Measurements from ENCODE around the gene KIAA1671. TPM values are rescaled to one million over a fixed set of nuclear protein-coding genes. Genes with fewer than 3 reads are reported as not detected.

KIAA1671 gene
- total RNA-seq, 1 donor from 2014 or later = 46.7 TPM

GRCh38 chr22:25113316-25113721, 160.8 kb downstream of the KIAA1671 start:
- H3K27me3 ChIP-seq = no peaks in the 10 kb centered on the region
- intact Hi-C loops (cut with DNase I) = no loop called here
- H3K4me3 ChIP-seq = peak overlapping the region; percentile 59
- H3K4me1 ChIP-seq = peaks cover 18% of the 10 kb centered on the region
- no peaks in the 10 kb centered on the region for H3K36me3 ChIP-seq
- DNase-seq = peak; percentile 79
- no peaks in the 10 kb centered on the region for H3K9me3 ChIP-seq
- H3K27ac ChIP-seq = peak overlapping the region; percentile 88
- no peak for TF ChIP-seq CTCF (IDR thresholded peaks at IDR 0.05)
- ATAC-seq = peak; percentile 48

GRCh38 chr22:25114369-25115362, 162.2 kb downstream of the KIAA1671 start:
- Histone ChIP-seq H3K27ac (peak overlapping the region; percentile 88), H3K36me3 (no peaks in the 10 kb centered on the region), H3K27me3 (no peaks in the 10 kb centered on the region), H3K4me1 (peaks cover 25% of the 10 kb centered on the region), H3K4me3 (peak overlapping the region; percentile 59), H3K9me3 (no peaks in the 10 kb centered on the region)
- intact Hi-C loops (cut with DNase I) = no loop called here
- DNase-seq = no peak
- no peak for ATAC-seq
- no peak for TF ChIP-seq CTCF (IDR thresholded peaks at IDR 0.05)

- no peak overlapping the region for H3K4me3 ChIP-seq
- no peaks in the 10 kb centered on the region for H3K27me3 ChIP-seq
- peak overlapping the region; percentile 73 for H3K27ac ChIP-seq
- DNase-seq = no peak
- peak; percentile 11 for ATAC-seq
- peaks cover 27% of the 10 kb centered on the region for H3K4me1 ChIP-seq
- no peaks in the 10 kb centered on the region for H3K36me3 ChIP-seq
- H3K9me3 ChIP-seq = no peaks in the 10 kb centered on the region
- TF ChIP-seq CTCF (IDR thresholded peaks at IDR 0.05) = no peak
- intact Hi-C loops (cut with DNase I) = no loop called here
Observed at GRCh38 chr22:25119609-25120008, 167.1 kb downstream of the KIAA1671 start.

GRCh38 chr22:25120093-25120561, 167.6 kb downstream of the KIAA1671 start:
- Histone ChIP-seq H3K9me3 (no peaks in the 10 kb centered on the region), H3K27me3 (no peaks in the 10 kb centered on the region), H3K27ac (peak overlapping the region; percentile 73), H3K36me3 (no peaks in the 10 kb centered on the region), H3K4me1 (peaks cover 22% of the 10 kb centered on the region), H3K4me3 (no peak overlapping the region)
- ATAC-seq = peak; percentile 63
- peak; percentile 67 for DNase-seq
- no peak for TF ChIP-seq CTCF (IDR thresholded peaks at IDR 0.05)
- intact Hi-C loops (cut with DNase I) = no loop called here

GRCh38 chr22:25120761-25121212, 168.3 kb downstream of the KIAA1671 start:
- Histone ChIP-seq H3K36me3 (no peaks in the 10 kb centered on the region), H3K4me1 (peaks cover 22% of the 10 kb centered on the region), H3K27ac (peak overlapping the region; percentile 73), H3K9me3 (no peaks in the 10 kb centered on the region), H3K27me3 (no peaks in the 10 kb centered on the region), H3K4me3 (no peak overlapping the region)
- no peak for TF ChIP-seq CTCF (IDR thresholded peaks at IDR 0.05)
- intact Hi-C loops (cut with DNase I) = no loop called here
- DNase-seq (peak; percentile 82), ATAC-seq (peak; percentile 74)
